HCT116 (cell line): Measurements from ENCODE around the gene CFAP92.

Source experiments
- ATF3 ChIP-seq: IDR thresholded peaks from 2 replicates; pipeline ENCODE4 v1.6.1; 2012
- CTCF ChIP-seq, 3 experiments: fragments of 200-600 bp in 1 of 3; sonication (generic) in 1 of 3; IDR thresholded peaks in 2 of 3; conservative IDR thresholded peaks in 1 of 3; 2 replicates each; pipeline ENCODE4 v1.5.1; 2012 to 2017; ENCODE audit warnings: low read depth in 2 of 3, low read length in 2 of 3, antibody characterized with exemption in 1 of 3, borderline replicate concordance in 1 of 3, control low read depth in 1 of 3, mild to moderate bottlenecking in 1 of 3, mixed read lengths in 1 of 3, mixed run types in 1 of 3, moderate library complexity in 1 of 3; ENCODE audit not compliant: insufficient read depth in 1 of 3
- ELF1 ChIP-seq: IDR thresholded peaks from 2 replicates; pipeline ENCODE4 v1.6.1; 2012; ENCODE audit warnings: low read depth, borderline replicate concordance
- EZH2 ChIP-seq: fragments of 200-600 bp; sonication (generic); IDR thresholded peaks from 2 replicates; pipeline ENCODE4 v1.6.1; 2017; ENCODE audit warnings: antibody characterized with exemption, mixed run types
- POLR2A ChIP-seq: IDR thresholded peaks from 2 replicates; pipeline ENCODE4 v1.7.0; 2011; ENCODE audit warnings: borderline replicate concordance; ENCODE audit not compliant: insufficient read depth, insufficient read length; ENCODE audit errors: extremely low read depth
- SIN3A ChIP-seq: IDR thresholded peaks from 2 replicates; pipeline ENCODE4 v1.6.1; 2012; ENCODE audit warnings: low read depth
- YY1 ChIP-seq: IDR thresholded peaks from 2 replicates; pipeline ENCODE4 v1.6.1; 2011; ENCODE audit warnings: low read length, low read depth, moderate library complexity, mild to moderate bottlenecking; ENCODE audit not compliant: insufficient replicate concordance; ENCODE audit errors: extremely low read depth
- ZBTB33 ChIP-seq: IDR thresholded peaks from 2 replicates; pipeline ENCODE4 v1.6.1; 2011; ENCODE audit warnings: mild to moderate bottlenecking, low read length, moderate library complexity; ENCODE audit not compliant: insufficient replicate concordance; ENCODE audit errors: extremely low read depth
- ZFX ChIP-seq: fragments of 450-650 bp; IDR thresholded peaks from 2 replicates; pipeline ENCODE4 v1.6.1; 2017
- ZNF274 ChIP-seq: fragments of 200-500 bp; sonication (Bioruptor generic); IDR thresholded peaks from 2 replicates; pipeline ENCODE4 v1.6.1; 2014; ENCODE audit warnings: mild to moderate bottlenecking, low read depth, low read length, inconsistent platforms

GRCh38 chr3:129014793-129015345 is 21.0 kb upstream of the CFAP92 start:
- TF ChIP-seq CTCF (IDR thresholded peaks at IDR 0.05 in 2 of 3, conservative IDR thresholded peaks at IDR 0.05 in 1 of 3; ENCODE audit: borderline replicate concordance in 1 of 3, insufficient read depth in 1 of 3, low read depth in 2 of 3, low read length in 2 of 3) (no peak), SIN3A (no peak), EZH2 (no peak), ZBTB33 (no peak), ZFX (no peak), ZNF274 (no peak), ELF1 (no peak), YY1 (no peak), ATF3 (no peak), POLR2A (no peak)
